Neural progenitor cell (in vitro differentiated cells): ENCODE data around the gene COL23A1.

ENCODE experiments used
- EZH2 ChIP-seq: fragments of 200-600 bp; sonication (generic); IDR thresholded peaks from 2 replicates; pipeline ENCODE4 v1.6.1; 2017; ENCODE audit warnings: antibody characterized with exemption, mild to moderate bottlenecking, moderate library complexity
- TF ChIP-seq, protein P1 (sequence below): fragments of 200-600 bp; sonication (generic); IDR thresholded peaks from 2 replicates; pipeline ENCODE4 v1.5.1; 2017; ENCODE audit warnings: antibody characterized with exemption, mild to moderate bottlenecking

GRCh38 chr5:178421128-178421527 is 169.1 kb downstream of the COL23A1 start:
- TF ChIP-seq, protein P1, sequence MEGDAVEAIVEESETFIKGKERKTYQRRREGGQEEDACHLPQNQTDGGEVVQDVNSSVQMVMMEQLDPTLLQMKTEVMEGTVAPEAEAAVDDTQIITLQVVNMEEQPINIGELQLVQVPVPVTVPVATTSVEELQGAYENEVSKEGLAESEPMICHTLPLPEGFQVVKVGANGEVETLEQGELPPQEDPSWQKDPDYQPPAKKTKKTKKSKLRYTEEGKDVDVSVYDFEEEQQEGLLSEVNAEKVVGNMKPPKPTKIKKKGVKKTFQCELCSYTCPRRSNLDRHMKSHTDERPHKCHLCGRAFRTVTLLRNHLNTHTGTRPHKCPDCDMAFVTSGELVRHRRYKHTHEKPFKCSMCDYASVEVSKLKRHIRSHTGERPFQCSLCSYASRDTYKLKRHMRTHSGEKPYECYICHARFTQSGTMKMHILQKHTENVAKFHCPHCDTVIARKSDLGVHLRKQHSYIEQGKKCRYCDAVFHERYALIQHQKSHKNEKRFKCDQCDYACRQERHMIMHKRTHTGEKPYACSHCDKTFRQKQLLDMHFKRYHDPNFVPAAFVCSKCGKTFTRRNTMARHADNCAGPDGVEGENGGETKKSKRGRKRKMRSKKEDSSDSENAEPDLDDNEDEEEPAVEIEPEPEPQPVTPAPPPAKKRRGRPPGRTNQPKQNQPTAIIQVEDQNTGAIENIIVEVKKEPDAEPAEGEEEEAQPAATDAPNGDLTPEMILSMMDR, result no peak
- TF ChIP-seq EZH2, result no peak
